Stimulated activated CD4-positive, alpha-beta T cell treated with anti-CD3 and anti-CD28 coated beads, Interleukin-4, amount 100 ng/mL, for 48 hours (primary cell): ENCODE data around the gene IL18RAP.

Experiments
- DNase-seq, 2 donors: peaks; one replicate each; pipeline ENCODE4 v3.0.0-alpha.2; 2020; ENCODE audit warnings: low read depth in 2 of 2

IL18RAP gene

DNA sequence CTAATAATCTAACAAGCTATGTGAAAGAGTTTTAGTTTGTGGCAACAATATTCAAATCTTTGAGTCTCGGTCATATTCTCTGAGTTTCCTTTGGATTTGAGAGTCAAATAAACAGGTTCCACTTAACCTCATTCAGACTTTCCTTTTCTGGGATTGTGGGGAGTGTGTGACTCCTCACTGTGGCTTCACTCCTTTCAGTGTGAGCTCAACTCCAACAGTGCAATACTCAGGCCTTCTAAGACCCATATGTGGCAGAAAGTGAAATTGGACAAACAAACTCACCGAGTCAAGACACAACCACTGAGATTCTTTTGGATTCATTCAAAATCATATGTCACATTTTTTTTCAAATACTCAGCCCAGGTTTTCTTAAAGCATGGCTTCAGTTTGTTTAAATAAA, 75.5 kb downstream of the IL18RAP start:
- no peak for DNase-seq

GRCh38 chr2:102499558-102499957, 76.6 kb downstream of the IL18RAP start:
- no peak for DNase-seq
